Loucy (cell line): Measurements from ENCODE around the gene AKAP13.

Source experiments
- EZH2phosphoT487 ChIP-seq: fragments of 200-600 bp; IDR thresholded peaks from 2 replicates; pipeline ENCODE4 v1.6.1; 2018; ENCODE audit warnings: antibody characterized with exemption, mild to moderate bottlenecking, moderate library complexity, borderline replicate concordance
- TF ChIP-seq, protein P1 (sequence below): fragments of 200-600 bp; sonication (generic); conservative IDR thresholded peaks from 2 replicates; pipeline ENCODE4 v1.5.1; 2014; ENCODE audit warnings: mild to moderate bottlenecking, antibody characterized with exemption, low read length

DNA sequence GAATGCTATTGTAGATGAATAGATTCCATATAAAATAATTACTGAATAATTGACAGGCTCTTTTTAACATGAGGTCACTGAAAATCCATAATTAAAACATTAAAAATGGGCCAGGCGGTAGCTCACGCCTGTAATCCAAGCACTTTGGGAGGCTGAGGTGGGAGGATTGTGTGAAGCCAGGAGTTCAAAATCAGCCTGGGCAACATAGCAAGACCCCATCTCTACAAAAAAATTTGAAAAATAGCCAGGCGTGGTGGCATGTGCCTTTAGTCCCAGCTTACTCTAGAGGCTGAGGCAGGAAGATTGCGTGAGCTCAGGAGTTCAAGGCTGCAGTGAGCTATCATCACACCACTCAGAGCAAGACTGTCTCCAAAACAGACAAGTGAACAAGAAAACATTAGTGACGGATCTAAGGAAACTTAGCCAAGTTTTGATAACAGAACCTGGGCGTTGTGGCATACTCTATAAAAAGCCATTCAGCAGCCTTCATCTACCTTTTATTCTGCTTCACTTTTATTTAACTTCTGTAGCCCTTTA lies 303.8 kb downstream of the AKAP13 start:
- TF ChIP-seq, protein P1, sequence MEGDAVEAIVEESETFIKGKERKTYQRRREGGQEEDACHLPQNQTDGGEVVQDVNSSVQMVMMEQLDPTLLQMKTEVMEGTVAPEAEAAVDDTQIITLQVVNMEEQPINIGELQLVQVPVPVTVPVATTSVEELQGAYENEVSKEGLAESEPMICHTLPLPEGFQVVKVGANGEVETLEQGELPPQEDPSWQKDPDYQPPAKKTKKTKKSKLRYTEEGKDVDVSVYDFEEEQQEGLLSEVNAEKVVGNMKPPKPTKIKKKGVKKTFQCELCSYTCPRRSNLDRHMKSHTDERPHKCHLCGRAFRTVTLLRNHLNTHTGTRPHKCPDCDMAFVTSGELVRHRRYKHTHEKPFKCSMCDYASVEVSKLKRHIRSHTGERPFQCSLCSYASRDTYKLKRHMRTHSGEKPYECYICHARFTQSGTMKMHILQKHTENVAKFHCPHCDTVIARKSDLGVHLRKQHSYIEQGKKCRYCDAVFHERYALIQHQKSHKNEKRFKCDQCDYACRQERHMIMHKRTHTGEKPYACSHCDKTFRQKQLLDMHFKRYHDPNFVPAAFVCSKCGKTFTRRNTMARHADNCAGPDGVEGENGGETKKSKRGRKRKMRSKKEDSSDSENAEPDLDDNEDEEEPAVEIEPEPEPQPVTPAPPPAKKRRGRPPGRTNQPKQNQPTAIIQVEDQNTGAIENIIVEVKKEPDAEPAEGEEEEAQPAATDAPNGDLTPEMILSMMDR = no peak
- no peak for TF ChIP-seq EZH2phosphoT487
